Effector memory CD4-positive, alpha-beta T cell (primary cell): ENCODE data around the gene TRIM16.
A peak's percentile ranks its signal among the peaks of the same experiment; 100 is the strongest.
"Not testable (repeated sequence)": the region's sequence is repeated elsewhere in the genome, so short reads cannot be mapped to it uniquely, and the experiment has no call there.

ENCODE experiments used
- DNase-seq, 3 donors: peaks; one replicate each; pipeline ENCODE4 v3.0.0-alpha.2; 2020
- H3K27ac ChIP-seq: 2 replicates; pipeline ENCODE4 v1.7.0; 2013; ENCODE audit warnings: mild to moderate bottlenecking, low read length, moderate library complexity; ENCODE audit not compliant: insufficient read depth, poor library complexity, severe bottlenecking
- H3K27me3 ChIP-seq: replicated peaks from 2 replicates; pipeline ENCODE4 v1.7.0; 2013; ENCODE audit warnings: mild to moderate bottlenecking, low read length; ENCODE audit not compliant: insufficient read depth, control insufficient read depth, poor library complexity, severe bottlenecking
- H3K36me3 ChIP-seq: 2 replicates; pipeline ENCODE4 v1.7.0; 2013; ENCODE audit warnings: mild to moderate bottlenecking, low read length, moderate library complexity; ENCODE audit not compliant: control insufficient read depth, insufficient read depth
- H3K4me1 ChIP-seq: 2 replicates; pipeline ENCODE4 v1.7.0; 2013; ENCODE audit warnings: low read length, mild to moderate bottlenecking; ENCODE audit not compliant: control insufficient read depth, insufficient read depth, poor library complexity, severe bottlenecking
- H3K4me3 ChIP-seq: 2 replicates; pipeline ENCODE4 v1.7.0; 2013; ENCODE audit warnings: low read length, low read depth, mild to moderate bottlenecking; ENCODE audit not compliant: insufficient read depth, poor library complexity, severe bottlenecking
- H3K9me3 ChIP-seq: 2 replicates; pipeline ENCODE4 v1.7.0; 2013; ENCODE audit warnings: mild to moderate bottlenecking, low read length, moderate library complexity; ENCODE audit not compliant: control insufficient read depth

Gene TRIM16

DNA sequence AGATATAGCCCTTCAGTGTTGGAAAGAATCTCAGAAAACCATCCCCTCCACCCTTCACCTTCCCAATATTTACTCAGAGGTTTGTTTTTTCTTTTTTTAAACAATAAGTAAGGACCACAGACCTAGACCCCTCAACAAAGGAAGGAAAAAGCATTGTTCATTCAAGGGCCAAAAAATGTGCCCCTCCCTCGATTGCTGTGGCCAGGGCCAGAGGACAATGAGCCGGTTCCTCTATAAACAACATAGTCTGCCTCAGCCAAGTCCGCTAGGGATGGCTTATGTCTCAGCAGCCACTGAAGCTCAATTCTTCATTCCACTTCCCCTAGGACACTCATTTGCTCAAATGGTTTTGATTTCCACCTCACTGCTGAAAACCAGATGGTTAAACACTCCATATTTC lies 24.0 kb downstream of the TRIM16 start:
- H3K4me3 ChIP-seq, result no peak overlapping the region
- no peaks in the 10 kb centered on the region for H3K4me1 ChIP-seq
- H3K27ac ChIP-seq, result no peak overlapping the region
- no peaks in the 10 kb centered on the region for H3K36me3 ChIP-seq
- H3K27me3 ChIP-seq, result no peaks in the 10 kb centered on the region
- DNase-seq, result no peak
- no peaks in the 10 kb centered on the region for H3K9me3 ChIP-seq

DNA sequence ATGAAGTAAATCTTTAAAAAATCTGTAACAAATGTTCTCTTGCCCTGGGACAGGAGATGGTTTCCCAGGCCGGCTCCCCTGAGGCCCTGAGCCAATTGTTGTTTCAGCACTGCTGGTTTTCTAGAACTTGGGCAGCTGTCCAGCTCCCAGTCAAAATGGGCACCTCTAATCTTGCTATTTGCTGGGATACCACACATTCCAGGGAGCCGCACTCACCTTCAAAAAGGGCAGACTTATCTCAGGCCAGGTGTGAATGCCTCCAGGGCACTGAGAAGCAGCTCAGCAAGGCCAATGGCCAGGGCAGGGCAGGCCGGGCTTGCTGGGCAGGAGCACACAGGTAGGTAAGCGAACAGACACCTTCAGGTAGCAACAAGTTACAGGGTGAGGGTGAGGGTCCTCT lies 24.4 kb downstream of the TRIM16 start:
- Histone ChIP-seq H3K36me3 (no peaks in the 10 kb centered on the region), H3K4me3 (no peak overlapping the region), H3K27ac (no peak overlapping the region), H3K4me1 (no peaks in the 10 kb centered on the region), H3K27me3 (no peaks in the 10 kb centered on the region), H3K9me3 (no peaks in the 10 kb centered on the region)
- no peak for DNase-seq

DNA sequence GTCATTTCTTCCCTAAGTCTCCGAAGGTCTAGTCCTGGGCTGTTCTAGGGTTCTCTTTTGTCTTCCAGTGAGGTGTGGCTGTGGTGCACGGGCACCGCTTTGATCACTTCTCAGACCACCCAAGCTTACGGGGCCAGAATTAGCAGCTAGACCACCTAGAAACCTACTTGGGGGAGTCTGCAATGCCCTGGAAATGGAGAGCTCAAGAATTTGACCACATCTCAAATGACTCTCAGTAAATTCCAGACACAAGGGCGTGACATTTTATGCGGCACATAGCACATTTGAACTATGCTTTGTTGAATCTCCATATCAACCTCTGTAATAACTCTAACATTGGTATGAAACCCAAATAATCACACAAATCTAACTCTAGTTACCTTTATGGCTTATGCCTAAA lies 24.9 kb downstream of the TRIM16 start:
- Histone ChIP-seq H3K27me3 (no peaks in the 10 kb centered on the region), H3K4me3 (no peak overlapping the region), H3K36me3 (no peaks in the 10 kb centered on the region), H3K4me1 (no peaks in the 10 kb centered on the region), H3K9me3 (no peaks in the 10 kb centered on the region), H3K27ac (no peak overlapping the region)
- no peak for DNase-seq

DNA sequence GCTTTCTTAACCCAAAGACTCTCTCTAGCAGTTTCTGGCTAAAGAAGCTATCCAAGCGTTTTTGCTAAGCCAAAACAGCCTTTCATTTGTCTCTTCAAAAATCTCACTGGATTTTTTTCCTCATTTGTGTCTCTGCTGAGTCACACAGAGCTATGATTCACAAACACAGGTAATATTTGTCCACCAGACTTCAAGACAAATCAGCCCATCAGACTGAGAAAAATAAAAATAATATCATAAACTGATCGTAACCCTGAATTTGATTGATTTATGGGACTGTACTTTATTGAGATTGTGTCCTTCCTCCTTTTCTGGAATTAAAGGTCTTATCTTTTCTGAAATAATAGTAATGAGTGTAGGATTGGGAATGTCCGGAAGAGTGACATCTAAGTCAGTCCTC lies 25.8 kb downstream of the TRIM16 start:
- Histone ChIP-seq H3K27ac (no peak overlapping the region), H3K36me3 (no peaks in the 10 kb centered on the region), H3K27me3 (no peaks in the 10 kb centered on the region), H3K9me3 (no peaks in the 10 kb centered on the region), H3K4me3 (no peak overlapping the region), H3K4me1 (no peaks in the 10 kb centered on the region)
- no peak for DNase-seq

DNA sequence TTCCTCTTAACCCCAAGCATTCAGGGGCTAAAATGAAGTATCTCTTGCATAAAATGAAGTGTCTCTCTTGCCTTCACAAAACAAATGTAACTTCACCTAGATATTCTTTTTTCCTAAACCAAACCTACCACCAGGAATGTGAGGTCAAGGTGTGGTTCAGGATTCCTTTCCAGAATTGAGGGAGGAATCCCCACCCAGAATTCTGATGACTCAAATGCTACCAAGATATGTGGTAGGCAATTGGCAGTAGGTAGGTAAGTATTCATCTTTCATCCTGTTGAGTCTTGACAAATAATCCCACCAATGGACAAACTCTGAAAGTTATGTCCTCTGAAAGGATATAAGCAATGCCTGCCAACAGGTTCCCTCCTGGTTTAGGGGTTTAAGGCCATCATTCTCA lies 26.2 kb downstream of the TRIM16 start:
- Histone ChIP-seq H3K4me3 (no peak overlapping the region), H3K27me3 (no peaks in the 10 kb centered on the region), H3K9me3 (no peaks in the 10 kb centered on the region), H3K27ac (no peak overlapping the region), H3K4me1 (no peaks in the 10 kb centered on the region), H3K36me3 (no peaks in the 10 kb centered on the region)
- DNase-seq, result no peak

DNA sequence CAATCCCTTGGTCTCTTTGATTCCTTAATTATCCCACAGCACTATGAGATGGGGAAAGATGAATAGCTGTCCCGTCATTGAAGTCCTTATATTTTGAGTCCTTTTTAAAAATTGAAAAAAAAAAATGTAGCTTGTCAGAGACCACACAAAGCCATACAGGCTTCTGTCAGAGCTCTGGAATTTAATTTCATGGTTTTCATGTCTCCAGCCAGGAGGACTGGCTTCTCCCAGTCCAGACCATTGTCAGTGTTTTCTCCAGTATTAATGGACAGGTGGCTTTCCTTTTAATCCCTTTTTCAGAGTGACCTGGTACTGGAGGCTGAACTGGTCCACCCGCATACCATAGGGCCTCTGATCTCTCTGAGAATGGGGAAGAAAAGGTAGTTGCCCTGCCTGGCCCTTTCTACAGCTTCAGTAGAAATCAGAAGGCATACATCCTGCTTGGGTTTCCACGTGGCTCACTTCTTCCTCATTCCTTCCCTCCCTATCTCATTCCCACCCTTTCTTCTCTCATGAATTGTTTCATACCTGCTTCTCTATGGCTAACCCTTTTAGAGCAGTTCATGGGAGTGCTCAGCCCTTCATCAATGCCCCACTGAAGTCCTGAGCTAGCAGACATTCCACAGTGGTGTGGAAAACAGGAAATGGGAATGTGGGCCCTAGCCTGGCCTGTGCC lies 29.1 kb downstream of the TRIM16 start:
- Histone ChIP-seq H3K4me1 (peaks cover 5% of the 10 kb centered on the region), H3K9me3 (no peaks in the 10 kb centered on the region), H3K4me3 (no peak overlapping the region), H3K27me3 (no peaks in the 10 kb centered on the region), H3K27ac (no peak overlapping the region), H3K36me3 (no peaks in the 10 kb centered on the region)
- DNase-seq, result no peak

DNA sequence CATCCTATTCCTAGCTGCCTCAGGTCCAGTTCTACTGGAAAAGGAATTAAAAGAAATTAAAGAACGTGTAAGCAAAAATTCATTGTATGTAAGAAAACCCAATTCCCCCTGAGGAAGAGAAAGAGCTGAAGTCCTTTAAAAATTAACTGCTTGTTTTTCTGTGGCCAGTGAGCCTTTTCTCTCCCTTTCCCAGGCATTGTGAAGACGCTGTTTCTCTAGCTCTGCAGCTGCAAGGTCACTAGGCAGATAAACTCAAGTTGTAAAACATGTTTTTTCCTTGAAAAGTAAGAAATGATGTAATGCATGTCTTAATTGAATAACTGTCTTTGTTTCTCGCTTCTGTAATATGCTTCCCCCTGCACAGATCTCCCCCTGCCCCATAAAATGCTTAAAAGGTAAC lies 29.7 kb downstream of the TRIM16 start:
- not testable (repeated sequence) for H3K4me1 ChIP-seq, H3K27ac ChIP-seq, H3K9me3 ChIP-seq, H3K36me3 ChIP-seq, DNase-seq, H3K27me3 ChIP-seq, H3K4me3 ChIP-seq

DNA sequence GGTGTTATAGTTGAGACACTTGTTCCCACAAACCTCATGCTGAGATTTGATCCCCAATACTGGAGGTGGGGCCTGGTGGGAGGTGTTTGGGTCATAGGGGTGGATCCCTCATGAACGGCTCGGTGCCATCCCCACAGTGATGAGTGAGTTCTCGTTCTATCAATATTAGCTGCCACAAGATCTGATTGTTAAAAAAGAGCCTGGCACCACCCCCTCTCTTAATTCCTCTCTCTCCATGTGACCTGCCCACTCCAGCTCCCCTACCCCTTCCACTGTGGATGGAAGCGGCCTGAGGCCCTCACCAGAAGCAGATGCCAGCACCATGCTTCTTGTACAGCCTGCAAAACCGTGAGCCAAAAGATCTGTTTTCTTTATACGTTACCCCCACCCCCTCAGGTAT lies 31.2 kb downstream of the TRIM16 start:
- Histone ChIP-seq H3K4me3 (no peak overlapping the region), H3K9me3 (no peaks in the 10 kb centered on the region), H3K4me1 (peaks cover 5% of the 10 kb centered on the region), H3K27me3 (no peaks in the 10 kb centered on the region), H3K36me3 (no peaks in the 10 kb centered on the region), H3K27ac (no peak overlapping the region)
- DNase-seq, result no peak

DNA sequence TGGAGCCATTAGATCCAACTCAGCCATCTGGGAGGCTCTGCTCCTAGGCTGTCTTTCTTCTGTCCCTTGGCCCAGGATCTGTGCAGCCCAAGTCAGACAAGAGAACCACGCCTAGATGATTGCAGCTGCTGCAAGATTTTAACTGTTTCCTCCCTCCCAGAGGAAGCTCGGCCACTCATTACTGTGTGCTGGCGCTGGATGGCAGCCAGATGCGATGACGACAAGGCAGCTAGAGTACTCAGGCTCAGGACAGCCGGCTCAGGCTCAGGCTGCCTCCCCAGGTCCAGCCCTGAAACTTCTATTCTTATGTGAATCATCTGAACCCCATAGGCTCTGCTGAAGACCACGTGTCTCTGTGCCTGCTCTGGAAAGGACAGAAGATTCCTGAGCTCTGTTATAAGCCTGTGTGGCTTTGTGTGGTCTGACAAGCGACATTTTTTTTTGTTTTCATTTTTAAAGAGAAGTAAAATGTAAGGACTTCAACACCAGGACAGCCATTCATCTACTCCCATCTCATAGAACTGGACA lies 32.5 kb downstream of the TRIM16 start:
- peak overlapping the region; percentile 24 for H3K4me3 ChIP-seq
- DNase-seq, result peak in 1 of 3 donors; percentile 2
- H3K36me3 ChIP-seq, result no peaks in the 10 kb centered on the region
- peaks cover 5% of the 10 kb centered on the region for H3K4me1 ChIP-seq
- no peaks in the 10 kb centered on the region for H3K9me3 ChIP-seq
- H3K27me3 ChIP-seq, result no peaks in the 10 kb centered on the region
- H3K27ac ChIP-seq, result no peak overlapping the region

DNA sequence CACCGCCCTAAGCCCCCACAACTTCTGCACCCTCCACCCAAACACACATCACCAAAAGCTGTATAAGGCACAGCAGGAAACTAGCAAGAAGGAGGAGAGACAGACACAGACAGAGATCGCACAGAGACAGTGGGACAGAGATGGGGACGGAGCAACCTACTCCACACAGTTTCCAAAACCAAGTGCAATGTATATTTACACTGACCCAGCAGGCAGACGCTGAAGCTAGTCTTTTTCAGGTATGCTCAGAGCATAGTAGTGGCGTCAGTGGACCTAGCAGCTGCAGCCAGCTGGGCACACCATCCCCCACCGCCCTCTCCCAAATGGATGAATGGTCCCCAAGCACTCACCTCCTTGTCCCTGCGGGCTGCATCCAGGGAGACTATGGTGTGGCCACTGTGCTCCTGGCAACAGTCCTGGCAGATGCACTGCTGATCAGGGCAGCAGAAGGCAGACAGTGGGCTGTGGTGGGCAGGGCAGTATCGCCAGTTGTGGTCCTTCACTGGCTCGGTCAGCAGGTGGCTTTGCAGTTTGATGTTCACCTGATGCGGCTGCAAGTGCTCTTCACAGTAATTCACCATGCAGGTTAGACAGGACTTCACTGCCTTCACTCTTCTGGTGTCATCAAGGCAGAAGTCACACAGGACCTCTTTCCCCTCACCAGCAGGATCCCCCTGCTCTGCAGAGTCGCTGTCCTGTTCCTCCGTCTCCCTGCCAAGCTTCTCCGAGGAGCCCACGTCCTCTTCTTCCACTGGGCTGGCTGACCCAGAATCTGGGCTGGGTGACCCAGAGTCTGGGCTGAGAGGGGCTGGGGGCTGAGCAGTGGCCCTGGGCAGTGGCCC lies 33.1 kb downstream of the TRIM16 start:
- no peaks in the 10 kb centered on the region for H3K9me3 ChIP-seq
- DNase-seq, result no peak
- H3K4me3 ChIP-seq, result peak overlapping the region; percentile 24
- no peaks in the 10 kb centered on the region for H3K27me3 ChIP-seq
- H3K36me3 ChIP-seq, result no peaks in the 10 kb centered on the region
- H3K4me1 ChIP-seq, result peaks cover 5% of the 10 kb centered on the region
- no peak overlapping the region for H3K27ac ChIP-seq
